GM23248 (cell line): Measurements from ENCODE around the gene DNLZ.

ENCODE experiments used
- EZH2 ChIP-seq: fragments of 200-600 bp; sonication (generic); IDR thresholded peaks from 2 replicates; pipeline ENCODE4 v1.6.1; 2018; ENCODE audit warnings: antibody characterized with exemption, mild to moderate bottlenecking; ENCODE audit not compliant: insufficient read depth, poor library complexity, severe bottlenecking
- EZH2phosphoT487 ChIP-seq: fragments of 200-600 bp; sonication (generic); IDR thresholded peaks from 2 replicates; pipeline ENCODE4 v1.6.1; 2018; ENCODE audit warnings: antibody characterized with exemption, moderate library complexity, mild to moderate bottlenecking, low read depth; ENCODE audit not compliant: insufficient read depth

DNA sequence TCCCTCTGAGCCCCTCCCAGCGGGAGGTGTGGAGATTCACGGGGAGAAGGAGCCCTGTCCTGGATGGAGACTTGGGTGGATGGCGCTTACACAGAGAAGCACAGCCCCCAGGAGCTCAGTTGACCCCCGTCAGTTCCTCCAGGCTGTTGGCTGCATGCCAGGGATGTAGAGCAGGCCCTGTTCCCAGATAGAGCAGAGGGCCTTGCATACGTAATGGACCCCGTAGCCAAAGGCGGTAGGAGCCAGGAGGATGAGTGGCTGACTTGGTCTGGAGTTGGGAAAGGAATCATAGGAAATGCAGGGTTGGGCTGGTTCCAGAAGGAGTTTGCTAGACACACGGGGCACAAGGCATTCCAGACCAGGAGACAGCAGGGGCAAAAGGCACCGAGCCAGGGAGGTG lies 49.4 kb upstream of the DNLZ start:
- TF ChIP-seq EZH2: no peak
- no peak for TF ChIP-seq EZH2phosphoT487
